ENCODE data around the gene MAP3K6. TPM values are rescaled to one million over a fixed set of nuclear protein-coding genes. Genes with fewer than 3 reads are reported as not detected.

The MAP3K6 gene
- polyA plus RNA-seq, 2 of the 4 experiments (the other 2 are of a cell fraction), result 3.6 to 8.5 TPM

- ATAC-seq, result no peak
- H3K4me1 ChIP-seq, result peaks cover 2% of the 10 kb centered on the region; the same call in 2 of the 3 replicates
- H3K9me3 ChIP-seq, result no peaks in the 10 kb centered on the region
- DNase-seq (ENCODE audit: low read depth in 1 of 2, low spot score in 1 of 2), result no peak
- H3K27ac ChIP-seq, result no peak overlapping the region
- ChIA-PET CTCF (interaction anchor here (0.8 to 11.8 kb wide), 7 partner anchors 9 to 39 kb away, joined by 3 to 134 read pairs (median 3); partner anchors contain the start of gene MAP3K6), POLR2A (no interaction called here)
- no peak overlapping the region for H3K4me2 ChIP-seq
- no peak for FAIRE-seq
- WGBS (ENCODE audit: missing lambda C conversion rate), result 96% methylated on average over 10 of the region's 17 CpGs
- H3K4me3 ChIP-seq, result no peak overlapping the region
- no peak for TF ChIP-seq HEYL (CRISPR knock-in tag; IDR thresholded peaks at IDR 0.05)
These were observed 31.0 kb downstream of the MAP3K6 start for GRCh38 chr1:27335506-27336422.

GRCh38 chr1:27333717-27334279, 33.0 kb downstream of the MAP3K6 start:
- ChIA-PET POLR2A (no interaction called here), CTCF (interaction anchor here (0.7 to 11.8 kb wide), 14 partner anchors 10 to 329 kb away, joined by 3 to 134 read pairs (median 8); partner anchors contain the start of genes AHDC1, SYTL1 and TMEM222)
- TF ChIP-seq NPAS2 (CRISPR knock-in tag; IDR thresholded peaks at IDR 0.05; ENCODE audit: borderline replicate concordance) (no peak), JUNB (IDR thresholded peaks at IDR 0.05) (no peak), ESRRA (IDR thresholded peaks at IDR 0.05; ENCODE audit: borderline replicate concordance, low read length) (no peak), ATOH8 (CRISPR knock-in tag; IDR thresholded peaks at IDR 0.05; ENCODE audit: low read depth) (no peak)
- ATAC-seq (no peak), FAIRE-seq (no peak), DNase-seq (ENCODE audit: low read depth in 1 of 2, low spot score in 1 of 2) (no peak)
- Histone ChIP-seq H3K9me3 (no peaks in the 10 kb centered on the region), H3K4me3 (no peak overlapping the region), H3K4me1 (no peaks in the 10 kb centered on the region), H3K4me2 (no peak overlapping the region), H3K27ac (no peak overlapping the region)
- WGBS (ENCODE audit: missing lambda C conversion rate), result 100% methylated on average over 4 of the region's 17 CpGs

GRCh38 chr1:27332536-27333281, 34.1 kb downstream of the MAP3K6 start:
- no peak overlapping the region for H3K4me3 ChIP-seq
- ChIA-PET POLR2A (interaction anchor here (0.9 kb wide), 1 partner anchor 17 kb away, joined by 3 read pairs; no protein-coding TSS in a partner anchor), CTCF (interaction anchor here (0.7 to 11.8 kb wide), 28 partner anchors 10 to 330 kb away, joined by 3 to 134 read pairs (median 6); partner anchors contain the start of genes AHDC1, MAP3K6, SYTL1 and TMEM222)
- TF ChIP-seq SMC3 (IDR thresholded peaks at IDR 0.05), result peak; percentile 30; the same call in 2 of the 3 replicates
- TF ChIP-seq HMGXB4 (CRISPR knock-in tag; IDR thresholded peaks at IDR 0.05; ENCODE audit: borderline replicate concordance), result no peak
- TF ChIP-seq FOXS1 (CRISPR knock-in tag; IDR thresholded peaks at IDR 0.05), result no peak
- peak; percentile 24 to 31; a peak in 4 of 5 replicates for TF ChIP-seq RAD21 (conservative IDR thresholded peaks at IDR 0.05 in 1 of 2, IDR thresholded peaks at IDR 0.05 in 1 of 2)
- peak; percentile 50 for TF ChIP-seq CTCF (IDR thresholded peaks at IDR 0.05)
- no peak overlapping the region for H3K27ac ChIP-seq
- DNase-seq (ENCODE audit: low read depth in 1 of 2, low spot score in 1 of 2), result peak in 1 of 2 experiments; percentile 69
- H3K4me1 ChIP-seq, result no peaks in the 10 kb centered on the region
- FAIRE-seq, result no peak
- peak; percentile 66 to 91; a peak in 5 of 6 replicates for ATAC-seq
- H3K9me3 ChIP-seq, result no peaks in the 10 kb centered on the region
- 72% methylated on average over 10 of the region's 11 CpGs for WGBS (ENCODE audit: missing lambda C conversion rate)
- H3K4me2 ChIP-seq, result no peak overlapping the region
